Measurements from ENCODE around the gene CEACAM6. TPM values are rescaled to one million over a fixed set of nuclear protein-coding genes. Genes with fewer than 3 reads are reported as not detected.
A peak's percentile ranks its signal among the peaks of the same experiment; 100 is the strongest.

The CEACAM6 gene
- total RNA-seq, 1 donor from 2014 or later, result 0.20 TPM

DNA sequence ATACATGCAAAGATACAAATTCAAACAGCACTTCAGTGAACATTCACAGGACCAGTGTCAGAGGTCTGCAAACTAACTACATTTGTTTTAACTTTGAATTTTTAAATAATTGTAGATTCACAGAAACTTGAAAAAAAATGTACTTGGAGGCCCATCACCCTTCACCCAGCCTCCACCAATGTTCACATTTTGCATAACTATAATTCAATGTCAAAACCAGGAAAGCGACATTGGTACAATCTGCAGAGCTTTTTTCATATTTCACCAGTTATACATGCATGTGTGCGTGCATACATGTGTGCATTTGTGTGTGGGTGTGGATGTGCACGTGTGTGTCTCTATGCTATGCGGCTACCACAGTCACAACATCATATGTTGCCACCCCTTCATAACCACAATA is 60.0 kb downstream of the CEACAM6 start:
- no peak for DNase-seq
- Mint-ChIP-seq H3K4me3 (ENCODE audit: unreplicated experiment) (no peak overlapping the region), H3K4me1 (ENCODE audit: low read depth, unreplicated experiment) (peaks cover 6% of the 10 kb centered on the region), H3K36me3 (ENCODE audit: unreplicated experiment) (no peaks in the 10 kb centered on the region), H3K27me3 (ENCODE audit: unreplicated experiment) (peaks cover 6% of the 10 kb centered on the region), H3K9me3 (ENCODE audit: unreplicated experiment) (peaks cover 3% of the 10 kb centered on the region), H3K27ac (ENCODE audit: unreplicated experiment) (no peak overlapping the region)
- TF ChIP-seq, protein P1, sequence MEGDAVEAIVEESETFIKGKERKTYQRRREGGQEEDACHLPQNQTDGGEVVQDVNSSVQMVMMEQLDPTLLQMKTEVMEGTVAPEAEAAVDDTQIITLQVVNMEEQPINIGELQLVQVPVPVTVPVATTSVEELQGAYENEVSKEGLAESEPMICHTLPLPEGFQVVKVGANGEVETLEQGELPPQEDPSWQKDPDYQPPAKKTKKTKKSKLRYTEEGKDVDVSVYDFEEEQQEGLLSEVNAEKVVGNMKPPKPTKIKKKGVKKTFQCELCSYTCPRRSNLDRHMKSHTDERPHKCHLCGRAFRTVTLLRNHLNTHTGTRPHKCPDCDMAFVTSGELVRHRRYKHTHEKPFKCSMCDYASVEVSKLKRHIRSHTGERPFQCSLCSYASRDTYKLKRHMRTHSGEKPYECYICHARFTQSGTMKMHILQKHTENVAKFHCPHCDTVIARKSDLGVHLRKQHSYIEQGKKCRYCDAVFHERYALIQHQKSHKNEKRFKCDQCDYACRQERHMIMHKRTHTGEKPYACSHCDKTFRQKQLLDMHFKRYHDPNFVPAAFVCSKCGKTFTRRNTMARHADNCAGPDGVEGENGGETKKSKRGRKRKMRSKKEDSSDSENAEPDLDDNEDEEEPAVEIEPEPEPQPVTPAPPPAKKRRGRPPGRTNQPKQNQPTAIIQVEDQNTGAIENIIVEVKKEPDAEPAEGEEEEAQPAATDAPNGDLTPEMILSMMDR (IDR thresholded peaks at IDR 0.05; ENCODE audit: partially characterized antibody, unreplicated experiment), result no peak

DNA sequence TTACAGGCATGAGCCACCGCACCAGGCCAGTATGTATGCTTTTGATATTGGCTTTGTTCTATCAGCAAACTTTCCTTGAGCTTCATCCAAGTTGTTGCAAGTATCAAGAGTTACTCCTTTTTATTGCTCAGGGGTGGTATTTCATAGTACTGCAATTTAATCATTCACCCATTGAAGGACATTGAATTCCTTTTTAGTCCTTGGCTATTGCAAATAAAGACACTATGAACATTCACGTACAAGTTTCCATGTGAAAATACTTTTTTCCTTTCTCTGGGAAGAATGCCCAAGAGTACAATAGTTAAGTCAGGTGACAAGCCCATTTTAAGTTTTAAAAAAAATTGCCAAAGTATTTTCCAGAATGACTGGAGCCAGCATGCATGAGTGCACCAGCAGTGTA is 61.4 kb downstream of the CEACAM6 start:
- H3K27me3 Mint-ChIP-seq (ENCODE audit: unreplicated experiment), result peaks cover 6% of the 10 kb centered on the region
- no peaks in the 10 kb centered on the region for H3K36me3 Mint-ChIP-seq (ENCODE audit: unreplicated experiment)
- H3K27ac Mint-ChIP-seq (ENCODE audit: unreplicated experiment), result no peak overlapping the region
- no peak overlapping the region for H3K4me3 Mint-ChIP-seq (ENCODE audit: unreplicated experiment)
- TF ChIP-seq, protein P1 (IDR thresholded peaks at IDR 0.05; ENCODE audit: partially characterized antibody, unreplicated experiment), result no peak
- peaks cover 3% of the 10 kb centered on the region for H3K9me3 Mint-ChIP-seq (ENCODE audit: unreplicated experiment)
- DNase-seq, result no peak
- peaks cover 6% of the 10 kb centered on the region for H3K4me1 Mint-ChIP-seq (ENCODE audit: low read depth, unreplicated experiment)

DNA sequence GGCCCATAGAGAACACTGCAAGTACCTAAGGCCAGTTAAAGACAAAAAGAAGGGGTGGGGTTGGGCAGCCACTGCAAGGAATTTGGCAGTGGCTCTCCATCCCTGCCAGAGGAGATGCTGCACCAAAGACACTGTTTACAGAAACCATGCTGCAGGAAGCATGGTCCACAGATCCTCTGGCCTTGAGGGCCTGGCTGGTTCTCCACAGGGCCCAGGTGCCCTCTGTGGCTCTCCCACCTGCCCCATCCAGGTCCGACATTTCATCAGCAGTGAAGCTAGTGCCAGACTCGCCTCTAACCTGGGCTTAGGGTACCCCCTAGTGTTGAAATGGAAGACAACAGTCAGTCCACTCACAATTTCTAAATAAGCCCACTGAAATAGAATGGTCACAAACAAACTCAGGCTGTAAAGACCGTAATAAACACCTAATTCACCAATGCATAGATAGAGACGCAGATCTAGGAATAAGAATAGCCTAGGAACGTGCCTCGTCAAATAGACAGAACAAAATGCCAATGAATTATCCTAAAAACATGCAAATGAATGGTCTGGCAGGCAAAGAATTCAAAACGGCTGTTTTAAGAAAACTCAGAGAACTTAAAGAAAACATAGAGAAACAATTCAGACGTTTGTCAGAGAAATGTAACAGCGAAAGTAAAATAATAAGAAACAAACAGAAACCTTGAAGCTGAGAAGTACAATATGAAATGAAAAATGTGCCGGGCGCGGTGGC is 65.8 kb downstream of the CEACAM6 start:
- TF ChIP-seq, protein P1 (IDR thresholded peaks at IDR 0.05; ENCODE audit: partially characterized antibody, unreplicated experiment), result peak; percentile 84
- Mint-ChIP-seq H3K4me1 (ENCODE audit: low read depth, unreplicated experiment) (no peaks in the 10 kb centered on the region), H3K36me3 (ENCODE audit: unreplicated experiment) (no peaks in the 10 kb centered on the region), H3K27ac (ENCODE audit: unreplicated experiment) (no peak overlapping the region), H3K9me3 (ENCODE audit: unreplicated experiment) (no peaks in the 10 kb centered on the region), H3K4me3 (ENCODE audit: unreplicated experiment) (no peak overlapping the region), H3K27me3 (ENCODE audit: unreplicated experiment) (no peaks in the 10 kb centered on the region)
- peak; percentile 37 for DNase-seq

Other genes starting within 250 kb of the CEACAM6 start
- not detected for gene CEACAM21, start 179.4 kb upstream of the CEACAM6 start, total RNA-seq (ENCODE audit: unreplicated experiment)
- not detected for gene CEACAM4, start 128.5 kb upstream of the CEACAM6 start, total RNA-seq (ENCODE audit: unreplicated experiment)
- gene CEACAM7, start 67.3 kb upstream of the CEACAM6 start, total RNA-seq (ENCODE audit: unreplicated experiment), result not detected
- not detected for gene CEACAM5, start 46.9 kb upstream of the CEACAM6 start, total RNA-seq (ENCODE audit: unreplicated experiment)
- not detected for gene CEACAM3, start 41.1 kb downstream of the CEACAM6 start, total RNA-seq (ENCODE audit: unreplicated experiment)
- gene LYPD4, start 89.2 kb downstream of the CEACAM6 start, total RNA-seq (ENCODE audit: unreplicated experiment), result not detected
- not detected for gene DMRTC2, start 89.5 kb downstream of the CEACAM6 start, total RNA-seq (ENCODE audit: unreplicated experiment)
- gene RPS19, start 104.7 kb downstream of the CEACAM6 start, total RNA-seq (ENCODE audit: unreplicated experiment), result 1,637 TPM
- not detected for gene CD79A, start 121.7 kb downstream of the CEACAM6 start, total RNA-seq (ENCODE audit: unreplicated experiment)
- gene ARHGEF1, start 127.7 kb downstream of the CEACAM6 start, total RNA-seq (ENCODE audit: unreplicated experiment), result 78.7 TPM
- 1.6 TPM for gene ERFL, start 172.9 kb downstream of the CEACAM6 start, total RNA-seq (ENCODE audit: unreplicated experiment)
- gene RABAC1, start 203.8 kb downstream of the CEACAM6 start, total RNA-seq (ENCODE audit: unreplicated experiment), result 139 TPM
- gene ATP1A3, start 238.7 kb downstream of the CEACAM6 start, total RNA-seq (ENCODE audit: unreplicated experiment), result 650 TPM

Data from glutamatergic neuron (in vitro differentiated cells).